ENCODE measurements around the gene DRC3.
"Not testable (repeated sequence)": the region's sequence is repeated elsewhere in the genome, so short reads cannot be mapped to it uniquely, and the experiment has no call there.

Gene DRC3, protein sequence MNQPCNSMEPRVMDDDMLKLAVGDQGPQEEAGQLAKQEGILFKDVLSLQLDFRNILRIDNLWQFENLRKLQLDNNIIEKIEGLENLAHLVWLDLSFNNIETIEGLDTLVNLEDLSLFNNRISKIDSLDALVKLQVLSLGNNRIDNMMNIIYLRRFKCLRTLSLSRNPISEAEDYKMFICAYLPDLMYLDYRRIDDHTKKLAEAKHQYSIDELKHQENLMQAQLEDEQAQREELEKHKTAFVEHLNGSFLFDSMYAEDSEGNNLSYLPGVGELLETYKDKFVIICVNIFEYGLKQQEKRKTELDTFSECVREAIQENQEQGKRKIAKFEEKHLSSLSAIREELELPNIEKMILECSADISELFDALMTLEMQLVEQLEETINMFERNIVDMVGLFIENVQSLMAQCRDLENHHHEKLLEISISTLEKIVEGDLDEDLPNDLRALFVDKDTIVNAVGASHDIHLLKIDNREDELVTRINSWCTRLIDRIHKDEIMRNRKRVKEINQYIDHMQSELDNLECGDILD

DNA sequence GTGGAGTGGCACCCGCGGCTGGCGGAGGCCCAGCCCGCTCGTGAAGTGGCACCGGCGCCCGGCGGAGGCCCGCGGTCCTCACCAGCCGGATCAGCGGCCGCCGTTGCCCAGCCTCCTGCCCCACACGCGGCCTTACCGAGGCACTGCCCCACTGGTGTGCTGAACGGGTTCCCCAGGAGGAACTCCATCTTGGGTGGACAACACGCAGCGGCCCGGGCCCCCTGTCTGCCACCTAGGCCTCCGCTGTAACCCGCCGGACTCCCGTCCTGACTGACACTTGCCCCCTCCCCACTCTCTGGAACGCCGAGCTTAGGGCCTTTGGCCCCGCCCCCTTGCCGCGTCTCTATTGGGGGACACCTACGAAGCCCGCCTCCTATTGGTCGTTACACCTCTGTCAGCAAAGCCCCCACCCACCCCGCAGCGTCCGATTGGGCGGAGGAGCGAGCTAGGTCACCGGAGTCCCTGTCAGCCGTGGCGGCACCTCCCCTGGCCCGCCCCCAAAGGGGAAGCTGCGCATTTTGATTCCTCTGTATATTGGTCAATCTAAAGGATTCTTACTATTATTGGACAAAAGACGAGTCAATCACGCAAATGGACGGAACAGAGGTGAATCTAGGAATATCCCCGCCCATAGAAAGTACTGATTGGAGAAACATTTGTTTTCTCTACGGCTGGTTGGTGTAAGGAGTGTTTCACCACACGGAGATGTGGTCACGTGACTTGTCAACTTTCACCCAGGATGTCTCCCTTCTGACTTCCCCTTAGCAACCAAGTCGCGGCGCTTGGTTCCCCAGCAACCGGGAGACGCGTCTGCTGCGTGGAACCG, at the start of gene DRC3, which contains the start of gene TOM1L2:
Gene DRC3, plus strand, starts transcription at position 737 of the 826 bp plus-strand sequence. CDS start 4,737 bp downstream, outside the sequence.
Gene TOM1L2, minus strand, starts transcription at position 275 of the 826 bp plus-strand sequence. Its CDS starts 87 bp downstream, at position 188.
- peak; percentile 100 for DNase-seq (ENCODE audit: low read depth)

DNA sequence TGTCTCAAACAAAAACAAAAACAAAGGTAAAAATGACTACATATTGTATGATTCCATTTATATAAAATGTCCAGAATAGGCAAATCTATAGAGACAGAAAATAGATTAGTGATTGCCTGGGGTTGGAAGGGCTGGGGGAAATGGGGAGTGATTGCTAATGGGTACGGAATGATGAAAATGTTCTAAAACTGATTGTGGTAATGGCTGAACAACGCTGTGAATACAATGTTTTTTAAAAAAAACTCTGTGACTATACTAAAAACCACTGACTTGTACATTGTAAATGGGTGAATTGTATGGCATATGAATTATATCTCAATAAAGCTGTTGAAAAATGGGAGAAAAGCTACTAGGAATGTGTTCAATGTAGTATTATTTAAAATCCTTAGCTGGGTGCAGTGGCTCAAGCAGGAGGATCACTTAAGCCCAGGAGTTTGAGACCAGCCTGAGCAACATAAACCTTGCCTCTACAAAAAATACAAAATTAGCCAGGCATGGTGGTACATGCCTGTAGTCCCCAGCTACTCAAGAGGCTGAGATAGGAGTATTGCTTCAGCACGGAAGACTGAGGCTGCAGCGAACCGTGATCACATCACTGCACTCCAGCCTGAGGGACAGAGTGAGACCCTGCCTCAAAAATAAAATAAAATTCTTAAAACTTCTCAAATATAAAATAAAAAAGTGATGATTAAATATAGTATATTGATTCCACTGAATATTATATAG, 48.4 kb upstream of the DRC3 start:
- DNase-seq (ENCODE audit: low read depth), result peak; percentile 62

- DNase-seq (ENCODE audit: low read depth), result no peak
Observed at GRCh38 chr17:17924857-17925250, 47.8 kb upstream of the DRC3 start.

DNA sequence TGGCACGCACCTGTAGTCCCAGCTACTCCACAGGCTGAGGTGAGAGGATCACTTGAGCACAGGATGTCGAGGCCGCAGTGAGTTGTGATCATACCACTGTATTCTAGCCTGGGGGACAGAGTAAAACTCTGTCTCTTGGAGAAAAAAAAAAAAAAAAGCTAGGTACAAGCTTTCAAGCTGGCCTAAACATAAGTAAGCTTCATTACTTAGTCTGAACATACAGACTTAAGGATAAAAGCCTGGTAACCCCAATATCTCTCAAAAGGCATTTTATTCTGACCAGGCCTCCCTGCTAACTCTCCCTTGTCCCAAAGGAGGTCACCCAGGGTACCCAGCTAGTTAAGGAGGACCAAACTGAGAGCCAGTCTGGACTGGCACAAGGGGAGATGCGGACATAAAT, 46.6 kb upstream of the DRC3 start:
- DNase-seq (ENCODE audit: low read depth), result no peak

GRCh38 chr17:17926840-17927449, 45.7 kb upstream of the DRC3 start:
- DNase-seq (ENCODE audit: low read depth), result no peak

DNA sequence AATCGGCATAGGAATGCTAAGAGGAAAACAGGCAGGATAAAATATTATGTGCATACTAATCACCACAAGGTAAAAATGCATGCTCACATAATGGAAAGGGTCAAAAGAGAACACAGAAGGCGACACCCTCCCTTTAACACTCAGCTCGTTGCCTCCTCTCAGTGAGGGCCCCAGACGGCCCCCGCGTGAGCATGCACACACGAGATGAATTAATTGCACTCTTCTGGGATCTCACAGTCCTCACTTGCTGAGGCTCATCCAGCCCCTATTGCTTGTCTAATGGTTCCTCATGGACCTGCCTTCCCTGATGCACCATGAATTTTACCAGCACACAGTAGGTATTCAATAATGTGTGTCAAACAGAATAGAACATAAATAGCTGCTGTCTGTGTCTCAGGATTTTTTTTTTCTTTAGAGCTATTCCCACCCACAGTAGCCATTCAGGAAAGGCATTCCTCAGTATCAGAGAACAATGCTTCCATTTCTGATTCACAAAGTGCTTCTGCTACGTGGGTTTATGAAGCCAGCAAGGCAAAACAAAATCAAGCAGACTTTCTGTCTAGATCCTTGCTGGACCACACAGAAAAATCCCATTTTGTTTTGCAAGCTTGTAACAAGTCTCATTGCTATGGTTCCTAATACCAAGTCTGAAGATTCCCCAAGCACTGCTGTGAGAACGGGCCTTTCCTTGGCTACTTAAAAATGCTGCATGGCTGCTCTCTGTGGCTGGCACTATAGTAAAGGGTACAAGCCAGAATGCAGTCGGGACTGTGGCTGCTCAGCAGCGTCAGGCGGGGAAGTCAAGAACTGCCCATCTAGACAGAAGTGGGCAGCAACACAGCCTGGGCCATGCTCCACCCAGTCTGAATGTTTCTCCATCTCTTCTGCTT, 44.0 kb upstream of the DRC3 start:
- no peak for DNase-seq (ENCODE audit: low read depth)

DNA sequence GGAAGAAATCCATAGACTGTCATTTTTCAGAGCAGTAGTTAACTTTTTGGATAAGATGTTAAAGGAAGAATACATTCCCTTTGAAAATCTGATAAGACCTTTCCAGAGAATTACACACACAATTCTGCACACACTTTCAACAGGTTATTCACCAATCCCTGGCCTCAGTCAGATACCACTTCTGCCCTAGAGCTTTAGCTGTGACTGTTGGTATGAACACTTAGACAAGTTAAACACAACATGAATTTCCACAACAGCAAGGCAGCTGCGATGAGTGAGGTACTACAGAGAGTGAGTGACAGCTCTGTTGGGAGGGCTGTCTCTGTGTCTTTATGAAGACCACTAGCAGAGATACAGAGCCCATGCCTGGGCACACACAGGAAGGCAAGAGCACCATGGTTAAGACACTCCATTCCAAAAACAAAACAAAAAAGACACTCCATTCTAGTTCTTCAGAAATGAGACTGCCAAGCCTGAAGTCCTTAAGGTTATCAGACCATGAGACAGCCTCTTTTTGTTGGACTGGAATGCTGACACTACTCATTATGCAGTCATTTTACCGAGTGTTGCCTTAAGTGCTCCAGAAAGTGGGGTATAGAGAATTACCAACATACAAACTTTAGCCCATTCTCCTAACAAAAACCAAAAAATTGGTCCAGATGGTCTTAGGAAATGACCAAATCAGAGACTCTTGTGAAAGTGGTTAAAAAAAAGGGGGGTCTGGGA, 42.8 kb upstream of the DRC3 start:
- peak; percentile 44 for DNase-seq (ENCODE audit: low read depth)

GRCh38 chr17:17930674-17931073, 42.0 kb upstream of the DRC3 start:
- no peak for DNase-seq (ENCODE audit: low read depth)

DNA sequence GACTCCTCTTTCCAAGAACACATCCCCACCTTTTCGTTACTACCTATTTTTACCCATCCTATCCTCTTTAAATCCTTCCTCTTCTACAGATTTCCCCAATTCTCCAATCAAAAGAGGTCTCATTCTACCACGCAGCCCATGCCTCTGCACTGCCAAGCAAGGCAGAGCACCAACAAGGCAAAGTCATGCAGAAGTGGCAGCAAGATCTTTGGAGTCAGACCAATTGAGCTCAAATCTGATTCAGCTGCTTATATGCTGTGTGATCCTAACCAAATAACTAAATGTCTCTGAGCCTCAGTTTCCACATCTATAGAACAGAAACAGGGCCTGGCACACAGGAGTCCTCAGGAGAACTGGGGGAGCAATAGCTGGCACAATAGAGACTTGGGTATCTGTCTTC, 41.5 kb upstream of the DRC3 start:
- DNase-seq (ENCODE audit: low read depth), result no peak

DNA sequence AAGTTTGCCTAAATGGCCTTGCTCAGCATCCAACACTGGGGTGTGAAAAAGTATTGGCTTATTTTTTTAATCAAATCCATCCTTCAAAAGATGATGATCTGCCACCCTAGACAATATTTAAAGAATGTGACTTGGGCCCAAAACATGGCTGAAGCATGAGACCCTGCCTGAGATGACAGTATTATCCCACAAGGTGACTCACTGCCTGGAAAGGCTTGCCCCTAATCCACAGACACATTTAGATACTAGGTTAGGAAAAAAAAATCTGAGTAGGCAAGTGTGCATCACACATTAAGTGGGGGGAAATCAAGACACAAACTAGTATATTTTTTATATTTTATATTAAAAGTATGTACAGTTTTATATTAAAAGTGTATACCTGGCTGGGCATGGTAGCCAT, 38.9 kb upstream of the DRC3 start:
- DNase-seq (ENCODE audit: low read depth), result peak; percentile 68

DNA sequence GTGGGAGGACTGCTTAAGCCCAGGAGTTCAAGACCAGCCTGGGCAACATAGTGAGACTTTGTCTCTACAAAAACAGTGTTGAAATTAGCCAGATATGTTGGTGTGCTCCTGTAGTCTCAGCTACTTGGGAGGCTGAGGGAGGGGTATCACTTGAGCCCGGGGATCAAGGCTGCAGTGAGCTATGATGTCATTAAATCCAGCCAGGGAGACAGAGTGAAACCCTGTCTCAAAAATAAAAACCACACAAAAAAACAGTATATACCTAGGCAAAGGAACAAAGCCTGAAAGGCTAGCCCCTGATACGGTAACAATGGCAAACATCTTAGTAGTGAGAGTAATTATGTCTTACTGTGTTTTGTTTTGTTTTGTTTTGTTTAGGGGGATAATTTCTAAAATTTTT, 38.4 kb upstream of the DRC3 start:
- DNase-seq (ENCODE audit: low read depth), result no peak

DNA sequence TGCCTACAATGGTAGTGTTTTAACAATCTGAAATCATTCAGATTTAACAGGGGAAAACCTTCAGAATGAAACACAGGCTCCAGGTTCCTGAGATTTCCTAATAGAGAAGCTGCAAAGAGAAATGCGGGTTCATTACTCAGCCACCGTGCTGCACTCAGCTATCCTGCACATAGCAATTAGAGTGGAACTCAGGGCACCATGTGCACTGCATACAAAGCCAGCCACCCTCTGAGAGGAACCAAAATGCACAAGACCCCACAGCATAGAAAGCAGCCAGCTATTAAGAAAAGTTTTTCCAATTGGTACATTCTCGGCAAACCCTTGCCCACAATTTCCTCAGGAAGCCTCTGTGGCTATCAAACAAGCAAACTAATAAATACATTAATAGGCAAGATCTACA, 37.9 kb upstream of the DRC3 start:
- no peak for DNase-seq (ENCODE audit: low read depth)

- DNase-seq (ENCODE audit: low read depth), result peak; percentile 98
Observed at GRCh38 chr17:17935321-17936271, 37.1 kb upstream of the DRC3 start.

DNA sequence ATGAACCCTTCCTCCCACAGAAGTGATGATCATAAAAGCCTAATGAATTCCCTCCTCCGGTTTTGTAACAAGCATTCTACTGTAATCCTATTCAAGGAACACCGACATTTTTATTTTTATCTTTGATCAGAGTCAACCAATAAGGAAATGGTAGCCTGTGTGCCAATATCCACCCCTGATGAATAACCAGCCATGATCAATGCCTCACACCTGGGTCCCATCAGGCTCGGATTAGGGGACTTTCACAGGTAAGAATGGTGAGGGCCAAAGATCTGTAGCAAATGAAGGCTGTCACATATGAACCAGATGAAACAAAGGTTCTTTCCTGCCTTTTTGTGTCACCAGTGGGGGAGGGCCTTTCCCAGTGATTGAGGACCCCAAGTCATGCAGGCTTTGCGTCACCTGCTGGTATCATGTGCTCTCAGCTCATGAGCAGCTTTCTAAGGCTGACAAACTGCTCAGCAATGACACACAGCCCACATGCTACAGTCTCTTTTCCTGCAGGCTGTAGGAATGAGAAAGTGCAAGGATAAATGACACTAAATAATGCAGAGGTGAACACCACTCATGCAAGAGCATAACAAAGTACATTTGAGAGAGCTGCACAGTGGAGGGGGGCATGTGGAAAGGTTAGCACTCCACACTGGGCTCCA, 35.3 kb upstream of the DRC3 start:
- no peak for DNase-seq (ENCODE audit: low read depth)

GRCh38 chr17:17937958-17938357, 34.7 kb upstream of the DRC3 start:
- DNase-seq (ENCODE audit: low read depth), result no peak

DNA sequence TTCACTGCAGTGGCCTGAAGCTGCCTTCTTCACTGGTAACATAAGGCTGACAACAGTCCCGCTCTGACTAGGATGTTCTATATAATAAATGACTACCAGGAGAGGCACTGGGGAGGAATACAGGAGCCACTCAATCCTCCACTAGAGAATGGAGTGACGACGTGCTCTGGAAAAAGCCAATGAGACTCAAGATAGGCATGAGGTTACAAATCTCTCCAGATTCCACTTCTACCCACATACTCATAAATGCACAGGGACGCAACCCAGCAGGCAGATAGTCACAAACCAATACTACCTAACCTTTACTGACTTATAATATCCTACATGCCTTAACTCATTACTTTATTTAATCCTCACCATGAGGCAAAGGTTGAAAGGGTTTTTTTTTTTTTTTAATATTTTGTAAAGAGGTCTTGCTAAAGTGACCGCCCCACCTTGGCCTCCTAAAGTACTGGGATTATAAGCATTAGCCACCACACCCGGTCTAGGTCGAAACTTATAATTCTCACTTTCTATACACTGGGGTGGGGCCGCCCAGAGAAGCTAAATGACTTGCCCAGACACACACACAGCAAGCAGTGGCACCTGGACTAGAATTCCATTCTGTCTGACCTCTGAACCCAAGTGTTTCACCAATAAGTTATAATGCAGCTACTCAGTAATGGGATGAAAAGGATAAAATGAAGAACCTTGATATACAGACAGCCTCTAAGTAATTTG, 34.1 kb upstream of the DRC3 start:
- DNase-seq (ENCODE audit: low read depth), result no peak

- DNase-seq (ENCODE audit: low read depth), result not testable (repeated sequence)
Observed at GRCh38 chr17:17939941-17940340, 32.7 kb upstream of the DRC3 start.
